ENCODE measurements around the gene AKAP7.

AKAP7 gene

DNA sequence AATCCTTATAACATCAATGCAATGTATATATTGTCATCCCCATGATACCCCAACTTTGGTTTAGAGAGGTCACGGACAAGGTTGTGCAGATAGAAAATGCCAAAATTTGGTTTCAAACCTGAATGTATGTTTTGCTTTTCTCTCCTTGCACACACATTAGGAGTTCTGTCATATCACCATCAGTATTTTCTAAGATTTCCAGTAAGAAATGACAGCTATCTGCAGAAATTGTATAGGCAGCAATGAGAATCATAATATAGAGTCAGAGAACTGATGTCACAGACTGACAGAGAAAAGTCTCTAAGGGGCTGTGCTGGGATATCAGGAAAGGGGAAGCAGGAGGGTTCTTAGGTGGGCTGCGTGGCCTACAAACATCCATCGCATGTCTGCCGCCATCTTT, 140.0 kb downstream of the AKAP7 start:
- Histone ChIP-seq H4K20me1 (ENCODE audit: insufficient read depth, low read length) (no peaks in the 10 kb centered on the region), H3K79me2 (ENCODE audit: low read length) (no peaks in the 10 kb centered on the region), H3F3A (ENCODE audit: insufficient read depth, low read length) (no peaks in the 10 kb centered on the region), H3K4me2 (ENCODE audit: low read depth, low read length) (no peak overlapping the region), H3K27ac (ENCODE audit: low read length) (no peak overlapping the region), H3K4me1 (ENCODE audit: low read length) (no peaks in the 10 kb centered on the region), H3K36me3 (replicated peaks; ENCODE audit: insufficient read depth, low read length) (no peaks in the 10 kb centered on the region), H3K9me2 (replicated peaks; ENCODE audit: insufficient read depth, low read length) (no peaks in the 10 kb centered on the region), H3K9ac (ENCODE audit: low read length) (no peak overlapping the region), H2AFZ (ENCODE audit: low read length) (no peak overlapping the region), H3K27me3 (replicated peaks; ENCODE audit: insufficient read depth, low read length) (no peaks in the 10 kb centered on the region), H3K9me3 (replicated peaks; ENCODE audit: insufficient read depth, low read length) (no peaks in the 10 kb centered on the region), H3K4me3 (ENCODE audit: low read length) (no peak overlapping the region)
- DNase-seq: no peak
- TF ChIP-seq EZH2phosphoT487 (IDR thresholded peaks at IDR 0.05; ENCODE audit: low read length): no peak
- TF ChIP-seq, protein P1, sequence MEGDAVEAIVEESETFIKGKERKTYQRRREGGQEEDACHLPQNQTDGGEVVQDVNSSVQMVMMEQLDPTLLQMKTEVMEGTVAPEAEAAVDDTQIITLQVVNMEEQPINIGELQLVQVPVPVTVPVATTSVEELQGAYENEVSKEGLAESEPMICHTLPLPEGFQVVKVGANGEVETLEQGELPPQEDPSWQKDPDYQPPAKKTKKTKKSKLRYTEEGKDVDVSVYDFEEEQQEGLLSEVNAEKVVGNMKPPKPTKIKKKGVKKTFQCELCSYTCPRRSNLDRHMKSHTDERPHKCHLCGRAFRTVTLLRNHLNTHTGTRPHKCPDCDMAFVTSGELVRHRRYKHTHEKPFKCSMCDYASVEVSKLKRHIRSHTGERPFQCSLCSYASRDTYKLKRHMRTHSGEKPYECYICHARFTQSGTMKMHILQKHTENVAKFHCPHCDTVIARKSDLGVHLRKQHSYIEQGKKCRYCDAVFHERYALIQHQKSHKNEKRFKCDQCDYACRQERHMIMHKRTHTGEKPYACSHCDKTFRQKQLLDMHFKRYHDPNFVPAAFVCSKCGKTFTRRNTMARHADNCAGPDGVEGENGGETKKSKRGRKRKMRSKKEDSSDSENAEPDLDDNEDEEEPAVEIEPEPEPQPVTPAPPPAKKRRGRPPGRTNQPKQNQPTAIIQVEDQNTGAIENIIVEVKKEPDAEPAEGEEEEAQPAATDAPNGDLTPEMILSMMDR (IDR thresholded peaks at IDR 0.05; ENCODE audit: low read length): no peak
- no peak for TF ChIP-seq EZH2 (optimal IDR thresholded peaks at IDR 0.05; ENCODE audit: low read depth, low read length)

- Histone ChIP-seq H4K20me1 (ENCODE audit: insufficient read depth, low read length) (no peaks in the 10 kb centered on the region), H3K36me3 (replicated peaks; ENCODE audit: insufficient read depth, low read length) (no peaks in the 10 kb centered on the region), H3K27ac (ENCODE audit: low read length) (no peak overlapping the region), H3K4me1 (ENCODE audit: low read length) (no peaks in the 10 kb centered on the region), H3K27me3 (replicated peaks; ENCODE audit: insufficient read depth, low read length) (no peaks in the 10 kb centered on the region), H3K4me2 (ENCODE audit: low read depth, low read length) (no peak overlapping the region), H3K4me3 (ENCODE audit: low read length) (no peak overlapping the region), H3K9ac (ENCODE audit: low read length) (no peak overlapping the region), H3F3A (ENCODE audit: insufficient read depth, low read length) (no peaks in the 10 kb centered on the region), H3K9me2 (replicated peaks; ENCODE audit: insufficient read depth, low read length) (no peaks in the 10 kb centered on the region), H3K79me2 (ENCODE audit: low read length) (no peaks in the 10 kb centered on the region), H3K9me3 (replicated peaks; ENCODE audit: insufficient read depth, low read length) (no peaks in the 10 kb centered on the region), H2AFZ (ENCODE audit: low read length) (no peak overlapping the region)
- TF ChIP-seq EZH2phosphoT487 (IDR thresholded peaks at IDR 0.05; ENCODE audit: low read length): no peak
- DNase-seq: no peak
Observed at GRCh38 chr6:131277591-131277990, 142.3 kb downstream of the AKAP7 start.

- Histone ChIP-seq H3K27ac (ENCODE audit: low read length) (no peak overlapping the region), H3F3A (ENCODE audit: insufficient read depth, low read length) (no peaks in the 10 kb centered on the region), H3K9ac (ENCODE audit: low read length) (no peak overlapping the region), H3K36me3 (replicated peaks; ENCODE audit: insufficient read depth, low read length) (no peaks in the 10 kb centered on the region), H3K4me2 (ENCODE audit: low read depth, low read length) (no peak overlapping the region), H2AFZ (ENCODE audit: low read length) (no peak overlapping the region), H4K20me1 (ENCODE audit: insufficient read depth, low read length) (no peaks in the 10 kb centered on the region), H3K27me3 (replicated peaks; ENCODE audit: insufficient read depth, low read length) (no peaks in the 10 kb centered on the region), H3K4me1 (ENCODE audit: low read length) (no peaks in the 10 kb centered on the region), H3K4me3 (ENCODE audit: low read length) (no peak overlapping the region), H3K9me3 (replicated peaks; ENCODE audit: insufficient read depth, low read length) (no peaks in the 10 kb centered on the region), H3K9me2 (replicated peaks; ENCODE audit: insufficient read depth, low read length) (no peaks in the 10 kb centered on the region), H3K79me2 (ENCODE audit: low read length) (no peaks in the 10 kb centered on the region)
- no peak for DNase-seq
- no peak for TF ChIP-seq EZH2phosphoT487 (IDR thresholded peaks at IDR 0.05; ENCODE audit: low read length)
- no peak for TF ChIP-seq EZH2 (optimal IDR thresholded peaks at IDR 0.05; ENCODE audit: low read depth, low read length)
- TF ChIP-seq, protein P1 (IDR thresholded peaks at IDR 0.05; ENCODE audit: low read length): no peak
Observed at GRCh38 chr6:131281471-131282270, 146.4 kb downstream of the AKAP7 start.

DNA sequence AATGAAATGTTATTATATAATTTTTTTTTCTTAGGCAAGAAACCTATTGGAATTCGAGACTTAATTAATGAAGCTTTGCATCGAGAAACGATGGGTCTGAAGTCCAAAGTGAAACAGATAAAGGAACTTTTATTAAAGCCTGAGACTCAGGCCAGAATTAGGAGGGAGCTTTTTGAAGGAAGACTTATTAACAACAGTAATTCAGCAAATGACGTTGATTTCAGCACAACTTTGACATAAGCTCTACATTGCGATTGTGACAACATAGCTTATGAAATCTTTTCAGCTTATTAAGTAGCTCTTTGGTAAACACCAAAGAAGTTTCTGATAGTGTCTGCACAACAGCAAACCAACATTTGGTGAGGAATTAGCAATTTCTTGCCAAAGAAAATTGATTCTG, 147.1 kb downstream of the AKAP7 start:
- Histone ChIP-seq H3K9ac (ENCODE audit: low read length) (no peak overlapping the region), H3K27ac (ENCODE audit: low read length) (no peak overlapping the region)

More for the DNA sequence above, 147.1 kb downstream of the AKAP7 start:
- H3K36me3 ChIP-seq (replicated peaks; ENCODE audit: insufficient read depth, low read length): no peaks in the 10 kb centered on the region
- H3F3A ChIP-seq (ENCODE audit: insufficient read depth, low read length): no peaks in the 10 kb centered on the region
- H3K9me2 ChIP-seq (replicated peaks; ENCODE audit: insufficient read depth, low read length): no peaks in the 10 kb centered on the region
- H4K20me1 ChIP-seq (ENCODE audit: insufficient read depth, low read length): no peaks in the 10 kb centered on the region
- no peak for DNase-seq
- no peaks in the 10 kb centered on the region for H3K79me2 ChIP-seq (ENCODE audit: low read length)
- no peak overlapping the region for H3K4me3 ChIP-seq (ENCODE audit: low read length)
- no peaks in the 10 kb centered on the region for H3K27me3 ChIP-seq (replicated peaks; ENCODE audit: insufficient read depth, low read length)
- no peaks in the 10 kb centered on the region for H3K9me3 ChIP-seq (replicated peaks; ENCODE audit: insufficient read depth, low read length)
- H3K4me2 ChIP-seq (ENCODE audit: low read depth, low read length): no peak overlapping the region
- no peak overlapping the region for H2AFZ ChIP-seq (ENCODE audit: low read length)
- H3K4me1 ChIP-seq (ENCODE audit: low read length): no peaks in the 10 kb centered on the region
- TF ChIP-seq, protein P1 (IDR thresholded peaks at IDR 0.05; ENCODE audit: low read length): no peak
- TF ChIP-seq EZH2phosphoT487 (IDR thresholded peaks at IDR 0.05; ENCODE audit: low read length) (no peak), EZH2 (optimal IDR thresholded peaks at IDR 0.05; ENCODE audit: low read depth, low read length) (no peak)

All from MM.1S (cell line).